Panc1 (cell line): Measurements from ENCODE around the gene ANTXR1. TPM values are rescaled to one million over a fixed set of nuclear protein-coding genes. Genes with fewer than 3 reads are reported as not detected.

Source experiments
- ATAC-seq: fragments of 200-7000 bp; cut with Tn5 transposase; 2 replicates; pipeline ENCODE4 v1.9.1; 2020; ENCODE audit warnings: mild to moderate bottlenecking, moderate library complexity
- BruUV-seq: library from RNA; stranded (reverse); fragments of 400-500 nt; replicated peaks from 2 replicates; lab custom pipeline; 2021; lab: Mats Ljungman, UMichigan
- CTCF ChIA-PET: fragments of 300-600 bp; sonication (Branson Sonifier 250); formaldehyde crosslinking; loops from one replicate; lab custom pipeline; 2022; ENCODE audit warnings: antibody characterized with exemption; lab: Charles Lee
- POLR2A ChIA-PET: fragments of 300-600 bp; sonication (Branson Sonifier 250); formaldehyde crosslinking; loops from one replicate; lab custom pipeline; 2022; ENCODE audit warnings: antibody characterized with exemption; lab: Charles Lee
- DNase-seq: peaks from one replicate; pipeline ENCODE4 v3.0.0-alpha.2; 2010; ENCODE audit warnings: low read depth, low spot score
- H3K27ac ChIP-seq: 2 replicates; pipeline ENCODE4 v1.5.1; 2011; ENCODE audit warnings: mild to moderate bottlenecking, low read length, inconsistent platforms
- H3K27me3 ChIP-seq: fragments of 200-500 bp; sonication (Bioruptor generic); 2 replicates; pipeline ENCODE4 v1.6.0; 2014; ENCODE audit warnings: low read length, inconsistent platforms; ENCODE audit not compliant: control insufficient read depth, insufficient read depth
- H3K36me3 ChIP-seq: fragments of 200-500 bp; sonication (Bioruptor generic); 2 replicates; pipeline ENCODE4 v1.5.1; 2014; ENCODE audit warnings: inconsistent platforms, mild to moderate bottlenecking, low read length, moderate library complexity; ENCODE audit not compliant: control insufficient read depth, insufficient read depth
- H3K4me1 ChIP-seq: 2 replicates; pipeline ENCODE4 v1.5.1; 2011; ENCODE audit warnings: inconsistent platforms, mild to moderate bottlenecking, low read length, moderate library complexity; ENCODE audit not compliant: control insufficient read depth, insufficient read depth
- H3K4me3 ChIP-seq, 2 experiments: 2 replicates each; pipeline ENCODE4 v1.5.1; 2011 to 2012; ENCODE audit warnings: low read depth in 2 of 2, low read length in 2 of 2, mild to moderate bottlenecking in 2 of 2, inconsistent platforms in 1 of 2, moderate library complexity in 1 of 2
- H3K9me3 ChIP-seq: fragments of 200-500 bp; sonication (Bioruptor generic); 2 replicates; pipeline ENCODE4 v1.5.1; 2014; ENCODE audit warnings: low read depth, mild to moderate bottlenecking, inconsistent platforms, low read length, moderate library complexity; ENCODE audit not compliant: control insufficient read depth, insufficient read depth
- CTCF ChIP-seq: fragments of 450-650 bp; IDR thresholded peaks from 2 replicates; pipeline ENCODE4 v1.5.1; 2017; ENCODE audit warnings: mild to moderate bottlenecking
- POLR2AphosphoS5 ChIP-seq: IDR thresholded peaks from 2 replicates; pipeline ENCODE4 v1.6.1; 2012; ENCODE audit warnings: mild to moderate bottlenecking, low read depth, low read length, moderate library complexity
- SIN3A ChIP-seq: IDR thresholded peaks from 2 replicates; pipeline ENCODE4 v1.6.1; 2012; ENCODE audit warnings: low read depth, mild to moderate bottlenecking, low read length, moderate library complexity, borderline replicate concordance; ENCODE audit not compliant: insufficient read depth
- TCF7L2 ChIP-seq: IDR thresholded peaks from 2 replicates; pipeline ENCODE4 v1.6.1; 2011; ENCODE audit warnings: mild to moderate bottlenecking, low read depth, low read length, inconsistent platforms
- in situ Hi-C: cut with HindIII; loops from 2 replicates; pipeline ENCODE4 v1.10.0; 2016; ENCODE audit warnings: low sequenced_read_pairs, low pct_unique_long_range_greater_than_20kb
- intact Hi-C: fragments of 100-400 bp; cut with micrococcal nuclease; formaldehyde crosslinking; loops from one replicate; pipeline ENCODE4 v1.10.0; 2022; ENCODE audit not compliant: unreplicated experiment
- total RNA-seq: library from RNA; stranded (reverse); gene quantifications from one replicate; pipeline ENCODE4 v1.2.1, GENCODE V29; 2021; ENCODE audit not compliant: unreplicated experiment
- TF ChIP-seq, protein P1 (sequence below), 2 experiments: IDR thresholded peaks; 2 replicates each; pipeline ENCODE4 v1.6.1; 2011 to 2012; ENCODE audit warnings: low read depth in 2 of 2, control low read depth in 1 of 2, low read length in 1 of 2, mild to moderate bottlenecking in 1 of 2, moderate library complexity in 1 of 2; ENCODE audit not compliant: insufficient read depth in 1 of 2

Gene ANTXR1
- total RNA-seq, 1 experiment from 2014 or later, result 132 TPM

DNA sequence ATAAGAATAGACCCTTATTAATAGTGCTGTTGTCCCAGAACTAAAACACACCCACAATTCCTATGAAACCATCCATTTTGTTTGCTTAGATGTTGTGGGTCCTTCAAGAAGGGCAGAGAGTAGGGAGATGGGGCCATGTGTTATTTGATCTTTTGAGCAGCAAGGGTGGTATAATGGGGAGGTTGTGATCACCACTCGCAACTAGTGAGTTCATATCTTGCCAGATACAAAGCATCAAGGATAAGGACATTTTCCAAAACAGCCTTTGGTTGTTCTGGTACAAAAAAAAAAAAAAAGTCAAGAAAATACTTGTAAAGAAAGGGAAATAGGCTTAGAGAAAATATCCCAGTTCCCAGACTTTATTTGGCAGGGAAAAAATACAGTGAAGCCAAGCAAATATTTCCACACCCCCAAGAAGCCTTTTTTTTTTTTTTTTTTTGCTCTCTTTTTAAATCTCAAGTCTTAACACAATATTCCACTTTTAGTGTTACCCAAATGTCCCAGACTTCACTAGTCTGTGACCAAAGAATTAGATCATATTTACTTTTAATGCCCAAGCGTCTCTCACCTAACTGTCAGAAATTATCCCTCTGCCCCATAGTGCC lies 54.1 kb downstream of the ANTXR1 start:
- ChIA-PET CTCF (no interaction called here), POLR2A (no interaction called here)
- Histone ChIP-seq H3K4me3 (no peak overlapping the region), H3K9me3 (peaks cover 13% of the 10 kb centered on the region), H3K36me3 (peaks cover 6% of the 10 kb centered on the region), H3K27me3 (no peaks in the 10 kb centered on the region), H3K27ac (no peak overlapping the region), H3K4me1 (peaks cover 3% of the 10 kb centered on the region; the same call in 1 of the 2 replicates)
- intact Hi-C loops, result no loop called here
- TF ChIP-seq, protein P1, sequence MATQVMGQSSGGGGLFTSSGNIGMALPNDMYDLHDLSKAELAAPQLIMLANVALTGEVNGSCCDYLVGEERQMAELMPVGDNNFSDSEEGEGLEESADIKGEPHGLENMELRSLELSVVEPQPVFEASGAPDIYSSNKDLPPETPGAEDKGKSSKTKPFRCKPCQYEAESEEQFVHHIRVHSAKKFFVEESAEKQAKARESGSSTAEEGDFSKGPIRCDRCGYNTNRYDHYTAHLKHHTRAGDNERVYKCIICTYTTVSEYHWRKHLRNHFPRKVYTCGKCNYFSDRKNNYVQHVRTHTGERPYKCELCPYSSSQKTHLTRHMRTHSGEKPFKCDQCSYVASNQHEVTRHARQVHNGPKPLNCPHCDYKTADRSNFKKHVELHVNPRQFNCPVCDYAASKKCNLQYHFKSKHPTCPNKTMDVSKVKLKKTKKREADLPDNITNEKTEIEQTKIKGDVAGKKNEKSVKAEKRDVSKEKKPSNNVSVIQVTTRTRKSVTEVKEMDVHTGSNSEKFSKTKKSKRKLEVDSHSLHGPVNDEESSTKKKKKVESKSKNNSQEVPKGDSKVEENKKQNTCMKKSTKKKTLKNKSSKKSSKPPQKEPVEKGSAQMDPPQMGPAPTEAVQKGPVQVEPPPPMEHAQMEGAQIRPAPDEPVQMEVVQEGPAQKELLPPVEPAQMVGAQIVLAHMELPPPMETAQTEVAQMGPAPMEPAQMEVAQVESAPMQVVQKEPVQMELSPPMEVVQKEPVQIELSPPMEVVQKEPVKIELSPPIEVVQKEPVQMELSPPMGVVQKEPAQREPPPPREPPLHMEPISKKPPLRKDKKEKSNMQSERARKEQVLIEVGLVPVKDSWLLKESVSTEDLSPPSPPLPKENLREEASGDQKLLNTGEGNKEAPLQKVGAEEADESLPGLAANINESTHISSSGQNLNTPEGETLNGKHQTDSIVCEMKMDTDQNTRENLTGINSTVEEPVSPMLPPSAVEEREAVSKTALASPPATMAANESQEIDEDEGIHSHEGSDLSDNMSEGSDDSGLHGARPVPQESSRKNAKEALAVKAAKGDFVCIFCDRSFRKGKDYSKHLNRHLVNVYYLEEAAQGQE (IDR thresholded peaks at IDR 0.05; ENCODE audit: insufficient read depth in 1 of 2, low read depth in 2 of 2, low read length in 1 of 2), result no peak
- TF ChIP-seq CTCF (no peak), TCF7L2 (no peak), POLR2AphosphoS5 (no peak), SIN3A (no peak)
- in situ Hi-C loops, result no loop called here
- ATAC-seq (no peak), DNase-seq (no peak)
- BruUV-seq, result no TSS peak

DNA sequence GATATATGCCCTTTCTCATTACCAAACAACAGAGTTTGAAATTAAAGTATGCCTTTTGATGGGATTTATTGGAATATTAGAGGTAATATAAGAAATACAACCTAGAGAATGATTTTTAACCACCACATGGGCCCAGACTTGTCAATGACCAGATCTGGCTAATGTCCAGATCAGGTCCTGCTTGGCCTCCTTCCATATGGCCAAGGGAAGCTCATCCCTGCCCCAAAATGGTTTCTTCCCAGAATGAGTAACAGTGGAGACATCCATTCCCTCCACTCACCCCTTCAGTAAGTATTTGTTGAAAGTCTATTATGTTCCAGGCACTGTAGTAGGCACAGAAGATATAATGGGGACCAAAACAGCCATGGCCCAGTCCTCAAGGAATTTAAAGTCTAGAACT lies 54.9 kb downstream of the ANTXR1 start:
- ChIA-PET POLR2A (no interaction called here), CTCF (no interaction called here)
- Histone ChIP-seq H3K4me1 (no peaks in the 10 kb centered on the region), H3K36me3 (peaks cover 7% of the 10 kb centered on the region), H3K27me3 (no peaks in the 10 kb centered on the region), H3K9me3 (peaks cover 13% of the 10 kb centered on the region), H3K27ac (peak overlapping the region; percentile 26; the same call in 1 of the 2 replicates), H3K4me3 (no peak overlapping the region)
- no TSS peak for BruUV-seq
- intact Hi-C loops, result no loop called here
- DNase-seq (no peak), ATAC-seq (no peak)
- TF ChIP-seq CTCF (no peak), SIN3A (no peak)
- in situ Hi-C loops, result no loop called here
